Activated naive CD4-positive, alpha-beta T cell treated with anti-CD3 and anti-CD28 coated beads, Interleukin-2, amount 10 ng/mL, durations not matched to agents 5 hours and 36 hours (primary cell): ENCODE measurements around the gene OLFML3. TPM values are rescaled to one million over a fixed set of nuclear protein-coding genes. Genes with fewer than 3 reads are reported as not detected.

ENCODE experiments used
- total RNA-seq, 2 experiments: library from RNA; stranded (reverse); gene quantifications; one replicate each; pipeline ENCODE4 v1.2.3, GENCODE V29; 2021

OLFML3 gene, protein sequence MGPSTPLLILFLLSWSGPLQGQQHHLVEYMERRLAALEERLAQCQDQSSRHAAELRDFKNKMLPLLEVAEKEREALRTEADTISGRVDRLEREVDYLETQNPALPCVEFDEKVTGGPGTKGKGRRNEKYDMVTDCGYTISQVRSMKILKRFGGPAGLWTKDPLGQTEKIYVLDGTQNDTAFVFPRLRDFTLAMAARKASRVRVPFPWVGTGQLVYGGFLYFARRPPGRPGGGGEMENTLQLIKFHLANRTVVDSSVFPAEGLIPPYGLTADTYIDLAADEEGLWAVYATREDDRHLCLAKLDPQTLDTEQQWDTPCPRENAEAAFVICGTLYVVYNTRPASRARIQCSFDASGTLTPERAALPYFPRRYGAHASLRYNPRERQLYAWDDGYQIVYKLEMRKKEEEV
- under 1 TPM; 0.35 to 0.53 TPM for total RNA-seq

DNA sequence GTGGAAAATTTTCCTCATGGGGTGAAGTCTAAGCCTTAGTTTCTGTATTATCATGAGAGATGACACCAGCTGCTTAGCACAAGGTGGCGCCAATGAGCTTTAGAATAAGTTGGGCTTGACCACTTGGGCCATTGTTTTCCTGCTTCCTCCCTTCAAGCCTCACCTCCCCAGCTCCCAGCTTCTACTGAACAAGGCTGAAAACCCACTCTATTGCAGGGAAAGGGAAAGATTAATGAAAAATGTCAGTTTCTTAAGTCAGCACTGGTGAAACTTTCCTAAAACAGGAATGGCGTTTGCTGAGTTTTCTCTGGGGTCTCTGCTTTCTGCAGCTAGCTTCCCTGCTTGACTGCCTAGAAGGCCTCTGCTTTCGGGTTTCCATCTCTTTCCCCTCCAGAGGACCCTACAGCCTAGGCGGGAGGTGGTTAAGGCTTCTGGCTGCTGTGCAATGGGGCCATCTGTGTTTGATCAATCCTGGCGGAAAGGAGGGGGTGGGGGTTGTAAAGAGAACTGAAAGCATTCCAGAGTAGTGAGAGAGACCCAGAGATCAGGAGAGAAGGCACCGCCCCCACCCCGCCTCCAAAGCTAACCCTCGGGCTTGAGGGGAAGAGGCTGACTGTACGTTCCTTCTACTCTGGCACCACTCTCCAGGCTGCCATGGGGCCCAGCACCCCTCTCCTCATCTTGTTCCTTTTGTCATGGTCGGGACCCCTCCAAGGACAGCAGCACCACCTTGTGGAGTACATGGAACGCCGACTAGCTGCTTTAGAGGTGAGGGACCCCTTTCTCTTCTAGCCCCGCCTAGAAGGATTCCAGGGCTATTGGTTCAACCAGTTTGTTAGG, at the start of gene OLFML3:
OLFML3 (plus strand) TSS at position 612 of the 840 bp plus-strand sequence; CDS start at position 655, 43 bp downstream.

Other genes with a start within 250 kb of the OLFML3 start
- gene PHTF1, start 220.0 kb upstream of the OLFML3 start, total RNA-seq: 10 to 100 TPM; 12.5 to 12.7 TPM
- gene RSBN1, start 167.0 kb upstream of the OLFML3 start, total RNA-seq: 10 to 100 TPM; 32.7 to 34.7 TPM
- 10 to 100 TPM; 65.8 to 66.0 TPM for gene PTPN22, start 107.8 kb upstream of the OLFML3 start, total RNA-seq
- 1 to 10 TPM; 2.5 to 3.7 TPM for gene BCL2L15, start 91.9 kb upstream of the OLFML3 start, total RNA-seq
- 10 to 100 TPM; 42.3 to 45.1 TPM for gene AP4B1, start 74.7 kb upstream of the OLFML3 start, total RNA-seq
- 10 to 100 TPM; 11.0 to 11.1 TPM for gene DCLRE1B, start 74.1 kb upstream of the OLFML3 start, total RNA-seq
- 10 to 100 TPM; 82.3 to 89.7 TPM for gene HIPK1, start 50.1 kb upstream of the OLFML3 start, total RNA-seq
- gene SYT6, start 174.4 kb downstream of the OLFML3 start, total RNA-seq: not detected